HFFc6 (cell line): ENCODE results near the gene SLC6A1. TPM values are rescaled to one million over a fixed set of nuclear protein-coding genes. Genes with fewer than 3 reads are reported as not detected.

Source experiments
- DNase-seq: peaks from one replicate; pipeline ENCODE4 v3.0.0-alpha.2; 2018
- H3K27ac Mint-ChIP-seq: 2 replicates; pipeline ENCODE4 v1.8.0; 2020; ENCODE audit warnings: mild to moderate bottlenecking, mixed read lengths
- H3K27me3 Mint-ChIP-seq: 2 replicates; pipeline ENCODE4 v1.8.0; 2021; ENCODE audit warnings: mild to moderate bottlenecking, moderate library complexity, mixed read lengths; ENCODE audit not compliant: insufficient read depth
- H3K36me3 Mint-ChIP-seq: 2 replicates; pipeline ENCODE4 v1.8.0; 2021; ENCODE audit warnings: low read depth, mixed read lengths
- H3K4me1 Mint-ChIP-seq: 2 replicates; pipeline ENCODE4 v1.8.0; 2020; ENCODE audit warnings: low read depth, mixed read lengths
- H3K4me3 Mint-ChIP-seq: 2 replicates; pipeline ENCODE4 v1.8.0; 2020; ENCODE audit warnings: mild to moderate bottlenecking, moderate library complexity, mixed read lengths
- H3K9me3 Mint-ChIP-seq: 2 replicates; pipeline ENCODE4 v1.8.0; 2020; ENCODE audit warnings: mild to moderate bottlenecking, mixed read lengths
- CTCF ChIP-seq: fragments of 200-600 bp; sonication (generic); IDR thresholded peaks from 2 replicates; pipeline ENCODE4 v1.5.0; 2021; ENCODE audit warnings: antibody characterized with exemption, mild to moderate bottlenecking
- total RNA-seq, 6 experiments: library from RNA; stranded (reverse); fragmentation: NEBNext Ultra II Directional; extraction: Animal tissue kit (Norgen Biotek cat#: 25700); gene quantifications; 2 replicates in 1 of 6; 3 replicates in 5 of 6; pipeline ENCODE4 v1.2.3, GENCODE V29; 2021

The SLC6A1 gene
- total RNA-seq, 6 experiments from 2014 or later = not detected

GRCh38 chr3:10949197-10949596 is 43.4 kb upstream of the SLC6A1 start:
- no peak for TF ChIP-seq CTCF
- no peaks in the 10 kb centered on the region for H3K9me3 Mint-ChIP-seq
- H3K27me3 Mint-ChIP-seq = peaks cover 41% of the 10 kb centered on the region
- no peak overlapping the region for H3K27ac Mint-ChIP-seq
- H3K4me3 Mint-ChIP-seq = no peak overlapping the region
- H3K36me3 Mint-ChIP-seq = no peaks in the 10 kb centered on the region
- H3K4me1 Mint-ChIP-seq = no peaks in the 10 kb centered on the region
- DNase-seq = no peak

- no peaks in the 10 kb centered on the region for H3K4me1 Mint-ChIP-seq
- peaks cover 36% of the 10 kb centered on the region for H3K27me3 Mint-ChIP-seq
- no peaks in the 10 kb centered on the region for H3K36me3 Mint-ChIP-seq
- TF ChIP-seq CTCF = peak; percentile 80
- no peak overlapping the region for H3K4me3 Mint-ChIP-seq
- H3K27ac Mint-ChIP-seq = no peak overlapping the region
- no peaks in the 10 kb centered on the region for H3K9me3 Mint-ChIP-seq
- DNase-seq = peak; percentile 39
Measured at GRCh38 chr3:10950476-10951294, 41.9 kb upstream of the SLC6A1 start.

GRCh38 chr3:10951295-10951926 is 41.1 kb upstream of the SLC6A1 start:
- no peaks in the 10 kb centered on the region for H3K36me3 Mint-ChIP-seq
- H3K27me3 Mint-ChIP-seq = peaks cover 43% of the 10 kb centered on the region
- no peak for DNase-seq
- no peak overlapping the region for H3K27ac Mint-ChIP-seq
- TF ChIP-seq CTCF = no peak
- H3K4me1 Mint-ChIP-seq = no peaks in the 10 kb centered on the region
- no peak overlapping the region for H3K4me3 Mint-ChIP-seq
- H3K9me3 Mint-ChIP-seq = no peaks in the 10 kb centered on the region

- no peak overlapping the region for H3K27ac Mint-ChIP-seq
- H3K36me3 Mint-ChIP-seq = no peaks in the 10 kb centered on the region
- no peak for DNase-seq
- H3K4me3 Mint-ChIP-seq = no peak overlapping the region
- no peaks in the 10 kb centered on the region for H3K4me1 Mint-ChIP-seq
- peaks cover 50% of the 10 kb centered on the region for H3K27me3 Mint-ChIP-seq
- TF ChIP-seq CTCF = no peak
- no peaks in the 10 kb centered on the region for H3K9me3 Mint-ChIP-seq
Measured at GRCh38 chr3:10952525-10952924, 40.0 kb upstream of the SLC6A1 start.

DNA sequence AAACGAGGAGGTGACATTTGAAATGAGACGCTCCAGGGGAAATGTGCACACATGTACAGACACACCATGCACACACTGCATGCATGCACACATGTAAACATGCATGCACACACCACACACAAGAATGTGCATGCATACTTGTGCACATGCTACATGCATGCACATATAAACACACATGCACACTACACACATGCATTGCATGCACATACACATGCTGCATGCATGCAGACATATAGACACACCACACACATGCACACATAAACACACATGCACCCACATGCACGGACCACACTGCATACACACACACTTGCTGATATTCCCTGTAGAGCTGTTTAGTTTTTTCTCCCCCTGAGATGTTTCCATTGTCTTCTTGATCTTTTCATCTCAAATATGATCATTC is 37.8 kb upstream of the SLC6A1 start:
- no peak for DNase-seq
- Mint-ChIP-seq H3K27ac (no peak overlapping the region), H3K36me3 (no peaks in the 10 kb centered on the region), H3K9me3 (no peaks in the 10 kb centered on the region), H3K4me3 (no peak overlapping the region), H3K4me1 (no peaks in the 10 kb centered on the region), H3K27me3 (peaks cover 56% of the 10 kb centered on the region)
- TF ChIP-seq CTCF = no peak
